H1 (cell line): ENCODE results near the gene SBNO2. TPM values are rescaled to one million over a fixed set of nuclear protein-coding genes. Genes with fewer than 3 reads are reported as not detected.
A peak's percentile ranks its signal among the peaks of the same experiment; 100 is the strongest.

ENCODE experiments used
- CTCF ChIA-PET: fragments of 300-600 bp; sonication (Branson Sonifier 250); formaldehyde crosslinking; loops from one replicate; lab custom pipeline; 2021; ENCODE audit not compliant: partially characterized antibody; lab: Charles Lee
- POLR2A ChIA-PET: fragments of 300-600 bp; sonication (Branson Sonifier 250); formaldehyde crosslinking; loops from one replicate; lab custom pipeline; 2021; ENCODE audit warnings: inconsistent platforms; ENCODE audit not compliant: partially characterized antibody; lab: Charles Lee
- DNase-seq, 2 experiments: peaks; one replicate each; pipeline versions ENCODE4 v3.0.0 to v3.0.0-alpha.2; 2010 to 2022; ENCODE audit warnings: low spot score in 2 of 2, low read depth in 1 of 2, mixed read lengths in 1 of 2
- FAIRE-seq: peaks from 2 replicates; lab custom pipeline; 2011; peaks lifted over from hg19 to GRCh38; lab: Jason Lieb, UNC
- H2AFZ ChIP-seq: 2 replicates; pipeline ENCODE4 v1.8.1; 2012; ENCODE audit warnings: low read length, inconsistent platforms
- H2AK5ac ChIP-seq: 2 replicates; pipeline ENCODE4 v1.6.1; 2013; ENCODE audit warnings: low read depth, low read length
- H2BK120ac ChIP-seq: replicated peaks from 2 replicates; pipeline ENCODE3; 2013; ENCODE audit warnings: low read depth, low read length, inconsistent platforms
- H2BK12ac ChIP-seq: 2 replicates; pipeline ENCODE4 v1.6.1; 2013; ENCODE audit warnings: low read depth, low read length
- H2BK15ac ChIP-seq: 2 replicates; pipeline ENCODE4 v1.6.1; 2013; ENCODE audit warnings: low read length
- H2BK20ac ChIP-seq: 2 replicates; pipeline ENCODE4 v1.6.1; 2013; ENCODE audit warnings: low read length
- H2BK5ac ChIP-seq: 2 replicates; pipeline ENCODE4 v1.6.1; 2013; ENCODE audit warnings: low read depth, low read length
- H3K14ac ChIP-seq: 2 replicates; pipeline ENCODE4 v1.6.1; 2013; ENCODE audit warnings: inconsistent platforms; ENCODE audit not compliant: insufficient read length
- H3K18ac ChIP-seq: 2 replicates; pipeline ENCODE4 v1.6.1; 2013; ENCODE audit warnings: low read length; ENCODE audit errors: extremely low read depth
- H3K23ac ChIP-seq: 2 replicates; pipeline ENCODE4 v1.6.1; 2013; ENCODE audit warnings: inconsistent platforms; ENCODE audit not compliant: insufficient read length
- H3K23me2 ChIP-seq: 2 replicates; pipeline ENCODE4 v1.6.1; 2013; ENCODE audit warnings: low read depth, low read length
- H3K27ac ChIP-seq: 2 replicates; pipeline ENCODE4 v1.6.1; 2011; ENCODE audit warnings: low read depth, low read length, inconsistent platforms
- H3K27me3 ChIP-seq, 4 experiments: replicated peaks in 1 of 4; 1 replicate in 1 of 4; 2 replicates in 3 of 4; pipeline versions ENCODE4 v1.6.1 to v1.8.1; 2011 to 2013; ENCODE audit warnings: low read length in 3 of 4, mild to moderate bottlenecking in 3 of 4, inconsistent platforms in 2 of 4, mixed read lengths in 2 of 4, moderate library complexity in 1 of 4; ENCODE audit not compliant: control insufficient read depth in 3 of 4, insufficient read depth in 3 of 4; ENCODE audit errors: extremely low read depth in 1 of 4
- H3K36me3 ChIP-seq, 4 experiments: 2 replicates each; pipeline versions ENCODE4 v1.6.1 to v1.8.1; 2011 to 2013; ENCODE audit warnings: mild to moderate bottlenecking in 4 of 4, low read length in 3 of 4, moderate library complexity in 2 of 4, control low read depth in 1 of 4, inconsistent platforms in 1 of 4; ENCODE audit not compliant: insufficient read depth in 4 of 4, control insufficient read depth in 2 of 4
- H3K4ac ChIP-seq: replicated peaks from 2 replicates; pipeline ENCODE3; 2013; ENCODE audit warnings: low read length, low read depth, mixed read lengths, inconsistent platforms; ENCODE audit not compliant: insufficient read length
- H3K4me1 ChIP-seq, 4 experiments: replicated peaks in 1 of 4; 1 replicate in 1 of 4; 2 replicates in 3 of 4; pipeline versions ENCODE4 v1.6.1 to v1.8.1; 2011 to 2013; ENCODE audit warnings: low read length in 3 of 4, inconsistent platforms in 2 of 4, mixed read lengths in 1 of 4; ENCODE audit not compliant: insufficient read depth in 4 of 4, control insufficient read depth in 3 of 4
- H3K4me2 ChIP-seq, 2 experiments: 2 replicates each; pipeline versions ENCODE4 v1.6.1 to v1.8.1; 2011 to 2013; ENCODE audit warnings: low read depth in 2 of 2, low read length in 2 of 2, control low read depth in 1 of 2, inconsistent platforms in 1 of 2, mild to moderate bottlenecking in 1 of 2; ENCODE audit not compliant: insufficient read depth in 1 of 2
- H3K4me3 ChIP-seq, 4 experiments: fragments of 200-600, 300-600 bp in 1 of 4; sonication (generic), shearing (Covaris generic), sonication (Bioruptor Twin) in 1 of 4; 2 replicates each; pipeline versions ENCODE4 v1.5.1 to v1.8.1; 2011 to 2016; ENCODE audit warnings: low read length in 4 of 4, low read depth in 3 of 4, control low read depth in 2 of 4, inconsistent platforms in 2 of 4, mild to moderate bottlenecking in 2 of 4, mixed read lengths in 1 of 4, moderate library complexity in 1 of 4; ENCODE audit not compliant: insufficient read depth in 2 of 4; ENCODE audit errors: extremely low read depth in 1 of 4
- H3K56ac ChIP-seq: replicated peaks from 2 replicates; pipeline ENCODE3; 2013; ENCODE audit warnings: low read depth, mild to moderate bottlenecking, mixed read lengths, low read length, inconsistent platforms; ENCODE audit not compliant: insufficient read length
- H3K79me1 ChIP-seq: 2 replicates; pipeline ENCODE4 v1.6.1; 2013; ENCODE audit warnings: low read depth, low read length, control low read depth
- H3K79me2 ChIP-seq, 2 experiments: 2 replicates each; pipeline versions ENCODE4 v1.6.1 to v1.8.1; 2012 to 2013; ENCODE audit warnings: low read length in 2 of 2, mild to moderate bottlenecking in 2 of 2, inconsistent platforms in 1 of 2; ENCODE audit not compliant: insufficient read depth in 2 of 2, control insufficient read depth in 1 of 2
- H3K9ac ChIP-seq, 4 experiments: replicated peaks in 1 of 4; 1 replicate in 1 of 4; 2 replicates in 3 of 4; pipeline versions ENCODE4 v1.6.1 to v1.8.1; 2011 to 2013; ENCODE audit warnings: low read depth in 3 of 4, low read length in 3 of 4, control low read depth in 2 of 4, mild to moderate bottlenecking in 2 of 4, moderate library complexity in 2 of 4, inconsistent platforms in 1 of 4; ENCODE audit errors: extremely low read depth in 1 of 4
- H3K9me3 ChIP-seq, 2 experiments: 2 replicates each; pipeline versions ENCODE4 v1.6.1 to v1.8.1; 2012 to 2013; ENCODE audit warnings: mild to moderate bottlenecking in 2 of 2, moderate library complexity in 2 of 2, control low read depth in 1 of 2, inconsistent platforms in 1 of 2, low read depth in 1 of 2, low read length in 1 of 2, mixed read lengths in 1 of 2; ENCODE audit not compliant: insufficient read depth in 2 of 2
- H4K20me1 ChIP-seq, 2 experiments: replicated peaks in 1 of 2; 2 replicates each; pipeline versions ENCODE3 to v1.8.1; 2011 to 2013; ENCODE audit warnings: inconsistent platforms in 2 of 2, low read length in 2 of 2, mild to moderate bottlenecking in 1 of 2; ENCODE audit not compliant: insufficient read depth in 2 of 2, control insufficient read depth in 1 of 2
- H4K5ac ChIP-seq: 2 replicates; pipeline ENCODE4 v1.6.1; 2013; ENCODE audit warnings: low read length, low read depth, mixed read lengths, inconsistent platforms; ENCODE audit not compliant: insufficient read length
- H4K8ac ChIP-seq: 2 replicates; pipeline ENCODE4 v1.8.0; 2013; ENCODE audit warnings: mild to moderate bottlenecking, moderate library complexity, low read length, inconsistent platforms; ENCODE audit not compliant: insufficient read depth; ENCODE audit errors: extremely low read depth
- H4K91ac ChIP-seq: replicated peaks from 2 replicates; pipeline ENCODE3; 2013; ENCODE audit warnings: low read length, mixed read lengths, inconsistent platforms; ENCODE audit not compliant: insufficient read length
- CBX8 ChIP-seq: fragments of 300-800, 300-1000 bp; sonication (generic); IDR thresholded peaks from 2 replicates; pipeline ENCODE4 v1.7.1; 2016; ENCODE audit warnings: low read depth, low read length, borderline replicate concordance
- CREB1 ChIP-seq: IDR thresholded peaks from 2 replicates; pipeline ENCODE4 v1.6.1; 2012; ENCODE audit warnings: inconsistent platforms
- EZH2 ChIP-seq: fragments of 200-600 bp; sonication (generic); IDR thresholded peaks from 2 replicates; pipeline ENCODE4 v1.7.1; 2012; ENCODE audit warnings: low read depth, mild to moderate bottlenecking, moderate library complexity, low read length, inconsistent platforms; ENCODE audit not compliant: severe bottlenecking
- JUN ChIP-seq: IDR thresholded peaks from 2 replicates; pipeline ENCODE4 v1.6.1; 2011; ENCODE audit warnings: low read depth, mild to moderate bottlenecking, improper control_type of control experiment, low read length
- TBP ChIP-seq: IDR thresholded peaks from 2 replicates; pipeline ENCODE4 v1.6.1; 2011; ENCODE audit warnings: low read depth, low read length, improper control_type of control experiment
- TEAD4 ChIP-seq: IDR thresholded peaks from 2 replicates; pipeline ENCODE4 v1.6.1; 2012; ENCODE audit warnings: low read depth, low read length, inconsistent platforms, mixed read lengths
- WGBS, 2 experiments: shearing (Covaris generic) in 1 of 2; methylation state at CpG; one replicate each; pipeline versions ENCODE4 v1.1.6 to v1.1.7; 2013 to 2015; ENCODE audit warnings: low lambda C conversion rate in 2 of 2, mixed read lengths in 2 of 2, inconsistent platforms in 1 of 2, low coverage in 1 of 2, missing lambda C conversion rate in 1 of 2; ENCODE audit not compliant: insufficient replicate concordance in 2 of 2, insufficient coverage in 1 of 2, insufficient read length in 1 of 2; ENCODE audit errors: extremely low coverage in 1 of 2, missing lambda C conversion rate in 1 of 2; 5-methylcytosine and 5-hydroxymethylcytosine counted together
- polyA plus RNA-seq, 7 experiments: library from polyadenylated mRNA; depleted of rRNA in 3 of 7; stranded (reverse) in 5 of 7; unstranded in 2 of 7; fragments of >200 nt in 5 of 7; fragments of 200-250 nt in 2 of 7; gene quantifications; 1 replicate in 5 of 7; 2 replicates in 1 of 7; 4 replicates in 1 of 7; pipeline versions ENCODE4 v1.2.1 to v1.2.3, GENCODE V29; 2011 to 2013; ENCODE audit warnings: missing spikeins in 2 of 7, mixed read lengths in 2 of 7
- total RNA-seq: library from RNA; stranded (reverse); fragmentation: NEBNext Ultra II Directional; extraction: Animal tissue kit (Norgen Biotek cat#: 25700); gene quantifications from 2 replicates; pipeline ENCODE4 v1.2.1, GENCODE V29; 2021
- TF ChIP-seq, protein P1 (sequence below): IDR thresholded peaks from 2 replicates; pipeline ENCODE4 v1.6.1; 2012; ENCODE audit warnings: inconsistent platforms
- TF ChIP-seq, protein P2 (sequence below), 3 experiments: IDR thresholded peaks; 1 replicate in 2 of 3; 2 replicates in 1 of 3; pipeline versions ENCODE4 v1.5.1 to v1.6.1; 2011; ENCODE audit warnings: low read length in 3 of 3, mild to moderate bottlenecking in 3 of 3, inconsistent platforms in 2 of 3, low read depth in 1 of 3, moderate library complexity in 1 of 3; ENCODE audit not compliant: insufficient read depth in 1 of 3; ENCODE audit errors: control extremely low read depth in 1 of 3

Gene SBNO2
- total and polyA plus RNA-seq, 2 of the 8 experiments (the other 6 are each of a cell fraction or from before 2014, with no cell fraction given): 12.2 to 31.4 TPM

DNA sequence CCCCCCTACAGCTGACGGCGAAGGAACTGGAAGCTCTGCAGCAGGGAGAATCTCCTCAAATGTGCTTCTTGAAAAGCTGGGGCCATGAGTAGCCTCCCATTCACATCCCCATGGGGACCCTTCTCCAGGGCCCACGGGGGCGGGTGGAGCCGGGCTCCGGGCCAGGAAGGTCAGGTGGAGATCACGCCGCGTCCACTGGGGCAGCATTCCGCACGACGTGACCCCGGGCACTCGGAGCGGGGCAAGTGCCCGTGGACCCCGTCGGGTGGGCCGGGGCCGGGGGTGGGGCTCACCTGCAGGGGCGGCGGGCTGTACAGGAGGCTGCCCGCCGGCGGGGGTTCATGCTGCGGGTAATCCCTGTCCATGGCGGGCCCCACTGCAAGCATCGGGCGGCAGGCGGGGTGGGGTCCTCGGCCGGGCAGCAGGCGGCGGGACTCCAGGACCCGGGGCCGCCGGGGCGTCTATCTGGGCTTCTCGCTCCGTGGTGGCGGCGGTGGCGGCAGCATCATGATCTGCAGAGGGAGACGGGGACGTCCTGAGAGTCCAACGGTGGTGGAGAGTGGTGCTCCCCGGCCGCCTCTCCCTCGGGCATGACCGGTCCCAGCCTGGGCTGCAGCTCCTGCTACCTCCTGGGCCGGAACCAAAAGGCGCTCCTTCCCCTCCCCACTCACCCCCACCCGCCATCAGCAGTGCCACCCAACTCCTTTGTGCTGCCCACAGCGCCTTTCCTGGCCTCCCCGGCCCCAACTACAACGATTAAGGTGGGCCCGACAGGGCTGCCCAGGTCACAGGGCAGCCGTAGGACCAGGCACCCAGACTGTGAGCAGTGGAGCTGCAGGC, 20.0 kb downstream of the SBNO2 start:
- Histone ChIP-seq H3K36me3 (peaks cover 0 to 12% (median 0%) of the 10 kb centered on the region in 4 experiments; a peak in 1 of 8 replicates), H2AFZ (no peak overlapping the region), H3K9ac (no peak overlapping the region), H2BK20ac (no peak overlapping the region), H3K79me2 (peaks cover 0 to 6% of the 10 kb centered on the region in 2 experiments; a peak in 1 of 4 replicates), H3K4me2 (no peak overlapping the region), H4K5ac (no peak overlapping the region), H3K4me3 (no peak overlapping the region), H3K9me3 (no peaks in the 10 kb centered on the region), H3K4ac (no peak overlapping the region), H4K91ac (no peak overlapping the region), H3K4me1 (peaks cover 0 to 4% (median 0%) of the 10 kb centered on the region in 4 experiments; a peak in 3 of 7 replicates), H3K23me2 (no peaks in the 10 kb centered on the region), H3K14ac (no peak overlapping the region), H3K79me1 (peaks cover 9% of the 10 kb centered on the region), H3K56ac (no peak overlapping the region), H4K20me1 (peaks cover 0 to 13% of the 10 kb centered on the region in 2 experiments), H3K27ac (no peak overlapping the region), H3K18ac (no peak overlapping the region), H2BK15ac (no peak overlapping the region), H3K27me3 (no peaks in the 10 kb centered on the region), H2BK5ac (no peak overlapping the region), H2AK5ac (no peak overlapping the region), H2BK12ac (no peak overlapping the region), H2BK120ac (no peak overlapping the region), H3K23ac (no peak overlapping the region), H4K8ac (peak overlapping the region; percentile 85; the same call in 1 of the 2 replicates)
- CTCF ChIA-PET: interaction anchor here (0.7 to 3.1 kb wide), 3 partner anchors 13 to 41 kb away, joined by 3 to 9 read pairs (median 6); no protein-coding TSS in a partner anchor
- POLR2A ChIA-PET: interaction anchor here (0.8 to 1.8 kb wide), 7 partner anchors 9 to 127 kb away, joined by 3 to 6 read pairs (median 4); partner anchors contain the start of gene CIRBP
- DNase-seq (no peak), FAIRE-seq (no peak)
- 95% methylated on average over 29 of the region's 58 CpGs; no CpG with 5 or more reads in 1 of the 2 experiments for WGBS, 2 experiments
- TF ChIP-seq CBX8 (no peak), TBP (no peak), JUN (no peak), EZH2 (no peak), TEAD4 (no peak), CREB1 (no peak)
- TF ChIP-seq, protein P1, sequence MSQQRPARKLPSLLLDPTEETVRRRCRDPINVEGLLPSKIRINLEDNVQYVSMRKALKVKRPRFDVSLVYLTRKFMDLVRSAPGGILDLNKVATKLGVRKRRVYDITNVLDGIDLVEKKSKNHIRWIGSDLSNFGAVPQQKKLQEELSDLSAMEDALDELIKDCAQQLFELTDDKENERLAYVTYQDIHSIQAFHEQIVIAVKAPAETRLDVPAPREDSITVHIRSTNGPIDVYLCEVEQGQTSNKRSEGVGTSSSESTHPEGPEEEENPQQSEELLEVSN: no peak
- TF ChIP-seq, protein P2, sequence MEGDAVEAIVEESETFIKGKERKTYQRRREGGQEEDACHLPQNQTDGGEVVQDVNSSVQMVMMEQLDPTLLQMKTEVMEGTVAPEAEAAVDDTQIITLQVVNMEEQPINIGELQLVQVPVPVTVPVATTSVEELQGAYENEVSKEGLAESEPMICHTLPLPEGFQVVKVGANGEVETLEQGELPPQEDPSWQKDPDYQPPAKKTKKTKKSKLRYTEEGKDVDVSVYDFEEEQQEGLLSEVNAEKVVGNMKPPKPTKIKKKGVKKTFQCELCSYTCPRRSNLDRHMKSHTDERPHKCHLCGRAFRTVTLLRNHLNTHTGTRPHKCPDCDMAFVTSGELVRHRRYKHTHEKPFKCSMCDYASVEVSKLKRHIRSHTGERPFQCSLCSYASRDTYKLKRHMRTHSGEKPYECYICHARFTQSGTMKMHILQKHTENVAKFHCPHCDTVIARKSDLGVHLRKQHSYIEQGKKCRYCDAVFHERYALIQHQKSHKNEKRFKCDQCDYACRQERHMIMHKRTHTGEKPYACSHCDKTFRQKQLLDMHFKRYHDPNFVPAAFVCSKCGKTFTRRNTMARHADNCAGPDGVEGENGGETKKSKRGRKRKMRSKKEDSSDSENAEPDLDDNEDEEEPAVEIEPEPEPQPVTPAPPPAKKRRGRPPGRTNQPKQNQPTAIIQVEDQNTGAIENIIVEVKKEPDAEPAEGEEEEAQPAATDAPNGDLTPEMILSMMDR (IDR thresholded peaks at IDR 0.05; ENCODE audit: control extremely low read depth in 1 of 3, insufficient read depth in 1 of 3, low read depth in 1 of 3, low read length in 3 of 3): no peak
